Endothelial cell of umbilical vein (primary cell): Measurements from ENCODE around the gene LRRC28. TPM values are rescaled to one million over a fixed set of nuclear protein-coding genes. Genes with fewer than 3 reads are reported as not detected.
A peak's percentile ranks its signal among the peaks of the same experiment; 100 is the strongest.

Experiments
- BruUV-seq: library from RNA; stranded (reverse); fragments of 400-500 nt; replicated peaks from 2 replicates; lab custom pipeline; 2021; lab: Mats Ljungman, UMichigan
- CTCF ChIA-PET: fragments of 300-600, 350-600 bp; sonication (Branson Sonifier 250); formaldehyde crosslinking; loops from one replicate; lab custom pipeline; 2021; ENCODE audit warnings: antibody characterized with exemption, inconsistent platforms; lab: Charles Lee
- POLR2A ChIA-PET: fragments of 300-600, 350-600 bp; sonication (Branson Sonifier 250); formaldehyde crosslinking; loops from one replicate; lab custom pipeline; 2021; ENCODE audit warnings: antibody characterized with exemption, inconsistent platforms; lab: Charles Lee
- DNase-seq: peaks from one replicate; pipeline ENCODE4 v3.0.0-alpha.2; 2011; ENCODE audit warnings: low read depth, low spot score
- FAIRE-seq: peaks from 2 replicates; lab custom pipeline; 2011; peaks lifted over from hg19 to GRCh38; lab: Jason Lieb, UNC
- H2AFZ ChIP-seq: 2 replicates; pipeline ENCODE4 v1.6.0; 2012; ENCODE audit warnings: low read depth, low read length, control low read depth, inconsistent platforms
- H3K27ac ChIP-seq: 2 replicates; pipeline ENCODE4 v1.5.1; 2011; ENCODE audit warnings: low read depth, mild to moderate bottlenecking, control low read depth, low read length, moderate library complexity; ENCODE audit not compliant: insufficient read depth
- H3K27me3 ChIP-seq, 2 experiments: 2 replicates each; pipeline versions ENCODE4 v1.6.0 to v1.6.1; 2011; ENCODE audit warnings: low read length in 2 of 2, mixed read lengths in 1 of 2; ENCODE audit not compliant: control insufficient read depth in 2 of 2, insufficient read depth in 2 of 2
- H3K36me3 ChIP-seq, 2 experiments: 2 replicates in 1 of 2; 3 replicates in 1 of 2; pipeline ENCODE4 v1.5.1; 2011; ENCODE audit warnings: low read length in 2 of 2, mild to moderate bottlenecking in 1 of 2, moderate library complexity in 1 of 2; ENCODE audit not compliant: control insufficient read depth in 2 of 2, insufficient read depth in 2 of 2; ENCODE audit errors: extremely low read depth in 1 of 2
- H3K4me1 ChIP-seq: 3 replicates; pipeline ENCODE4 v1.5.1; 2011; ENCODE audit warnings: mild to moderate bottlenecking, low read length; ENCODE audit not compliant: control insufficient read depth, insufficient read depth; ENCODE audit errors: extremely low read depth
- H3K4me2 ChIP-seq: 2 replicates; pipeline ENCODE4 v1.6.1; 2011; ENCODE audit warnings: low read length, control low read depth, mixed read lengths; ENCODE audit not compliant: insufficient read depth
- H3K4me3 ChIP-seq, 3 experiments: fragments of 200-600 bp in 1 of 3; sonication (generic), shearing (Covaris generic) in 1 of 3; replicated peaks in 1 of 3; 2 replicates each; pipeline ENCODE4 v1.5.1; 2011 to 2016; ENCODE audit warnings: control low read depth in 3 of 3, low read length in 3 of 3, mild to moderate bottlenecking in 2 of 3, inconsistent platforms in 1 of 3, low read depth in 1 of 3, moderate library complexity in 1 of 3; ENCODE audit not compliant: insufficient read depth in 1 of 3
- H3K79me2 ChIP-seq: 2 replicates; pipeline ENCODE4 v1.6.0; 2012; ENCODE audit warnings: low read length, inconsistent platforms; ENCODE audit not compliant: control insufficient read depth, insufficient read depth
- H3K9ac ChIP-seq: replicated peaks from 2 replicates; pipeline ENCODE3; 2011; ENCODE audit warnings: low read length, control low read depth; ENCODE audit not compliant: insufficient read depth; ENCODE audit errors: extremely low read depth
- H3K9me1 ChIP-seq: replicated peaks from 3 replicates; pipeline ENCODE4 v1.6.0; 2011; ENCODE audit warnings: mild to moderate bottlenecking, low read length; ENCODE audit not compliant: control insufficient read depth, insufficient read depth; ENCODE audit errors: extremely low read depth
- H3K9me3 ChIP-seq: replicated peaks from 2 replicates; pipeline ENCODE4 v1.5.1; 2012; ENCODE audit warnings: low read length, inconsistent platforms; ENCODE audit not compliant: control insufficient read depth, insufficient read depth
- H4K20me1 ChIP-seq: replicated peaks from 2 replicates; pipeline ENCODE3; 2011; ENCODE audit warnings: mild to moderate bottlenecking, low read length; ENCODE audit not compliant: control insufficient read depth, insufficient read depth; ENCODE audit errors: extremely low read depth
- CTCF ChIP-seq, 2 donors: IDR thresholded peaks; 1 replicate in 1 of 2; 2 replicates in 1 of 2; pipeline ENCODE4 v1.5.1; 2011; ENCODE audit warnings: low read length in 2 of 2, mild to moderate bottlenecking in 2 of 2, moderate library complexity in 2 of 2, control low read depth in 1 of 2, inconsistent platforms in 1 of 2, low read depth in 1 of 2; ENCODE audit not compliant: insufficient read depth in 1 of 2; ENCODE audit errors: extremely low read depth in 1 of 2
- EZH2 ChIP-seq: IDR thresholded peaks from 2 replicates; pipeline ENCODE4 v1.6.1; 2012; ENCODE audit warnings: borderline replicate concordance, low read depth, mild to moderate bottlenecking, moderate library complexity, low read length, inconsistent platforms; ENCODE audit not compliant: severe bottlenecking
- FOS ChIP-seq: IDR thresholded peaks from 2 replicates; pipeline ENCODE4 v1.6.1; 2011; ENCODE audit warnings: mild to moderate bottlenecking, low read length, moderate library complexity, borderline replicate concordance; ENCODE audit not compliant: insufficient read depth
- MYC ChIP-seq: IDR thresholded peaks from one replicate; pipeline ENCODE4 v1.6.1; 2011; ENCODE audit warnings: mild to moderate bottlenecking, low read depth, low read length
- dilution Hi-C: fragments of 300-500 bp; cut with MboI; formaldehyde crosslinking; loops from one replicate; pipeline ENCODE4 v1.15.0; 2019; ENCODE audit warnings: low sequenced_read_pairs; ENCODE audit not compliant: extremely low pct_ligation_motif_present
- intact Hi-C: fragments of 100-400 bp; cut with micrococcal nuclease; formaldehyde crosslinking; loops from one replicate; pipeline ENCODE4 v1.10.0; 2022
- polyA plus RNA-seq, 4 experiments: library from polyadenylated mRNA; depleted of rRNA in 3 of 4; stranded (reverse) in 3 of 4; unstranded in 1 of 4; fragments of >200 nt; gene quantifications; 2 replicates each; pipeline versions ENCODE4 v1.2.1 to v1.2.3, GENCODE V29; 2011 to 2012; ENCODE audit warnings: missing spikeins in 1 of 4
- total RNA-seq: library from RNA; stranded (reverse); gene quantifications from 2 replicates; pipeline ENCODE4 v1.2.3, GENCODE V29; 2021

The LRRC28 gene
- total and polyA plus RNA-seq, 2 donors (not counting 3 experiments of a cell fraction or from before 2014, with no cell fraction given), result 19.6 to 26.7 TPM

- no peaks in the 10 kb centered on the region for H4K20me1 ChIP-seq
- H3K9me1 ChIP-seq, result no peaks in the 10 kb centered on the region
- POLR2A ChIA-PET, result no interaction called here
- H2AFZ ChIP-seq, result no peak overlapping the region
- no peak overlapping the region for H3K27ac ChIP-seq
- no peaks in the 10 kb centered on the region for H3K9me3 ChIP-seq
- dilution Hi-C loops, result no loop called here
- no peak overlapping the region for H3K4me3 ChIP-seq
- DNase-seq, result no peak
- no peak overlapping the region for H3K4me2 ChIP-seq
- H3K4me1 ChIP-seq, result peaks cover 11% of the 10 kb centered on the region
- BruUV-seq, result no TSS peak
- no peaks in the 10 kb centered on the region for H3K79me2 ChIP-seq
- H3K36me3 ChIP-seq, result no peaks in the 10 kb centered on the region
- intact Hi-C loops, result loop anchor here (2.0 to 10.0 kb wide), 3 partner anchors 46 to 694 kb away; no protein-coding TSS in a partner anchor
- TF ChIP-seq EZH2 (no peak), MYC (no peak), FOS (peak; percentile 12)
- CTCF ChIA-PET, result interaction anchor here (0.9 to 8.9 kb wide), 3 partner anchors 106 to 136 kb away, joined by 5 to 226 read pairs (median 40); partner anchors contain the start of gene SYNM
- H3K27me3 ChIP-seq, result no peaks in the 10 kb centered on the region
- no peak overlapping the region for H3K9ac ChIP-seq
- no peak for FAIRE-seq
Measured at GRCh38 chr15:99212406-99212805, 38.9 kb upstream of the LRRC28 start.

- no peaks in the 10 kb centered on the region for H3K79me2 ChIP-seq
- ChIA-PET POLR2A (no interaction called here), CTCF (interaction anchor here (0.8 to 8.9 kb wide), 12 partner anchors 12 to 694 kb away, joined by 3 to 226 read pairs (median 4); partner anchors contain the start of gene SYNM)
- H3K4me1 ChIP-seq, result peaks cover 11% of the 10 kb centered on the region
- no peaks in the 10 kb centered on the region for H4K20me1 ChIP-seq
- H3K9ac ChIP-seq, result no peak overlapping the region
- dilution Hi-C loops, result no loop called here
- intact Hi-C loops, result loop anchor here (1.0 to 10.0 kb wide), 7 partner anchors 46 to 771 kb away; no protein-coding TSS in a partner anchor
- H3K4me2 ChIP-seq, result no peak overlapping the region
- no peaks in the 10 kb centered on the region for H3K27me3 ChIP-seq
- FAIRE-seq, result peak; percentile 59
- BruUV-seq, result no TSS peak
- H2AFZ ChIP-seq, result no peak overlapping the region
- no peaks in the 10 kb centered on the region for H3K9me3 ChIP-seq
- peak; percentile 77 for DNase-seq
- TF ChIP-seq CTCF (IDR thresholded peaks at IDR 0.05; ENCODE audit: extremely low read depth in 1 of 2, insufficient read depth in 1 of 2, low read depth in 1 of 2, low read length in 2 of 2), result peak; percentile 79 to 83
- no peak for TF ChIP-seq MYC
- H3K27ac ChIP-seq, result no peak overlapping the region
- no peaks in the 10 kb centered on the region for H3K9me1 ChIP-seq
- peaks cover 0 to 4% of the 10 kb centered on the region in 2 experiments for H3K36me3 ChIP-seq
- no peak overlapping the region for H3K4me3 ChIP-seq
Measured at GRCh38 chr15:99213187-99213811, 38.0 kb upstream of the LRRC28 start.
